Astrocyte of the hippocampus (primary cell): ENCODE results near the gene KLHL17.

Experiments used
- DNase-seq: peaks from one replicate; pipeline ENCODE4 v3.0.0; 2011; ENCODE audit warnings: low read depth, low spot score

The KLHL17 gene

GRCh38 chr1:960363-961131, at the start of gene KLHL17:
KLHL17 (plus strand) TSS chr1:960584; CDS start chr1:960694, 110 bp downstream.
- DNase-seq, result peak; percentile 88

- no peak for DNase-seq
Measured at GRCh38 chr1:910881-911721, 49.3 kb upstream of the KLHL17 start.

GRCh38 chr1:911875-912739, 48.3 kb upstream of the KLHL17 start:
- no peak for DNase-seq

GRCh38 chr1:912740-913301, 47.6 kb upstream of the KLHL17 start:
- no peak for DNase-seq

GRCh38 chr1:913491-914130, 46.8 kb upstream of the KLHL17 start:
- peak; percentile 0 for DNase-seq

GRCh38 chr1:914131-914890, 46.1 kb upstream of the KLHL17 start:
- no peak for DNase-seq

- no peak for DNase-seq
Measured at GRCh38 chr1:914891-915280, 45.5 kb upstream of the KLHL17 start.

- DNase-seq, result no peak
Measured at GRCh38 chr1:915295-916172, 44.9 kb upstream of the KLHL17 start.

- DNase-seq, result peak; percentile 48
Measured at GRCh38 chr1:916173-917075, 44.0 kb upstream of the KLHL17 start.

- DNase-seq, result no peak
Measured at GRCh38 chr1:917076-917459, 43.3 kb upstream of the KLHL17 start.

- no peak for DNase-seq
Measured at GRCh38 chr1:917466-918091, 42.8 kb upstream of the KLHL17 start.

GRCh38 chr1:918353-918752, 42.0 kb upstream of the KLHL17 start:
- DNase-seq, result no peak

- DNase-seq, result no peak
Measured at GRCh38 chr1:918843-919242, 41.5 kb upstream of the KLHL17 start.

GRCh38 chr1:919271-919872, 41.0 kb upstream of the KLHL17 start:
- DNase-seq, result no peak

GRCh38 chr1:920010-920409, 40.4 kb upstream of the KLHL17 start:
- DNase-seq, result no peak

GRCh38 chr1:920521-920920, 39.9 kb upstream of the KLHL17 start:
- no peak for DNase-seq
